Right hindlimb (tissue), 1 donor: ENCODE data around the gene KCNQ4.

Source experiments
- DNase-seq: peaks from one replicate; pipeline ENCODE4 v3.0.0-alpha.2; 2018

Gene KCNQ4

DNA sequence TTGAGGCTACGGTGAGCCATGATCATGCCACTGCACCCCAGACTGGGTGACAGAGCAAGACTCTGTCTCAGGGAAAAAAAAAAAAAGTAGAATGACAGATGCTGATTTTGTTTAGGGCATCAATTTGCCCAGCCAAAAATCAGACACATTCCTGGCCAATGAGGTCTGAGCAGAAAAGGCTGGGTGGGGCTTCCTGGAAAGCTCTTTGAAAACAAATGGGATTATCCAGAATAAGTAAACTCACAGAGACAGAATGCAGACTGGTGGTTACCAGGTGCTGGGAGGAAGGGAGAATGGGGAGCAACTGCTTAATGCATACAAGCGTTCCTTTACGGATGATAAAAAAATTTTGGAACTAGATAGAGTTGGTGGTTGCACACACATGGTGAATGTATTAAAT is 88.7 kb downstream of the KCNQ4 start:
- DNase-seq: no peak

GRCh38 chr1:40873863-40874472 is 90.4 kb downstream of the KCNQ4 start:
- no peak for DNase-seq

DNA sequence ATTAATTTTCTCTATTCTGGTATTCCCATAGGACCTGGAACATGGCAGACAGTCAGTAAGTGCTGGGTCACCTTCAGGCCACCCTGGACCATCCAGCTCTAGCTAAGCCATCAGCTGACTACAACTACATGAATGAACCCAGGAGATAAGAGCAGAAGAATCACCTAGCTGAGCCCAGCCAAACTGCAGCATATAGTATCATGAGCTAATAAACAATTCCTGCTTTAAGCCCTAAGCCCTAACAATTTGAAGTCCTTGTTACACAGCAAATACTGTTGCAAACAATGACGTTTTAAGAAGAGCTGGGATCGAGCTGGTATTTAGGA is 92.8 kb downstream of the KCNQ4 start:
- no peak for DNase-seq

- DNase-seq: no peak
Observed at GRCh38 chr1:40876891-40877290, 93.3 kb downstream of the KCNQ4 start.

DNA sequence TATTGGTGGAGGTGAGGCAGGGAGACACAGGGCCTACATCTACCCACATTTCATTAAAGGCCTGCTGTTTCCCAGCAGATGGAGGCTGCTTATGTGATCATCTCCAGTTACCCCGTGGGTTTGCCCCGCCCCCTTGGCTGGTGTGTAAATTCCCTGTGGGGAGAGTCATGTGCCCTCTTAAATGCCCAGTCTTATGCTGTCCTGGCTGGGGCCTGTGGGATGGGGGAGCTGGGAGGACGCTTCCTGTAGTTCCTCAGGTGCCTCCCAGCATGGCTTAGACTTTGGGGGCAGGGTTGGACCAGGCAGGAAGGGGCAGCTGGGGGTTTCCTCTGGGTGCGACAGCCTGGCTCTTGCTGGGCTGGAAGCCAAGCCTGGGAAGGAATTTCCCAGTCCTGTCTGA is 94.1 kb downstream of the KCNQ4 start:
- peak; percentile 63 for DNase-seq

DNA sequence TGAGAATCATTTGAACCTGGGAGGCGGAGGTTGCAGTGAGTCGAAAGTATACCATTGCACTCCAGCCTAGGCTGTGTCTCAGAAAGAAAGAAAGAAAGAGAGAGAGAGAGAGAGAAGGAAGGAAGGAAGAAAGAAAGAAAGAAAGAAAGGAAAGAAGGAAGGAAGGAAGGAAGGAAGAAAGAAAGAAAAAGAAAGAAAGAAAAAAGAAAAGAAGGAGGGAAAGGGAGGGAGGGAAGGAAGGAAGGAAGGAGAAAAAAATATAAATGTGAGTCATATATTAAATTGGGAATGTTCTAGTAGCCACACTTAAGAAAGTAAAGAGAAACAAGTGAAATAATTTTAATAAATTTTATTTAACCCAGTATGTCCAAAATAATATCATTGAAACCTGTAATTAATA is 95.3 kb downstream of the KCNQ4 start:
- no peak for DNase-seq

DNA sequence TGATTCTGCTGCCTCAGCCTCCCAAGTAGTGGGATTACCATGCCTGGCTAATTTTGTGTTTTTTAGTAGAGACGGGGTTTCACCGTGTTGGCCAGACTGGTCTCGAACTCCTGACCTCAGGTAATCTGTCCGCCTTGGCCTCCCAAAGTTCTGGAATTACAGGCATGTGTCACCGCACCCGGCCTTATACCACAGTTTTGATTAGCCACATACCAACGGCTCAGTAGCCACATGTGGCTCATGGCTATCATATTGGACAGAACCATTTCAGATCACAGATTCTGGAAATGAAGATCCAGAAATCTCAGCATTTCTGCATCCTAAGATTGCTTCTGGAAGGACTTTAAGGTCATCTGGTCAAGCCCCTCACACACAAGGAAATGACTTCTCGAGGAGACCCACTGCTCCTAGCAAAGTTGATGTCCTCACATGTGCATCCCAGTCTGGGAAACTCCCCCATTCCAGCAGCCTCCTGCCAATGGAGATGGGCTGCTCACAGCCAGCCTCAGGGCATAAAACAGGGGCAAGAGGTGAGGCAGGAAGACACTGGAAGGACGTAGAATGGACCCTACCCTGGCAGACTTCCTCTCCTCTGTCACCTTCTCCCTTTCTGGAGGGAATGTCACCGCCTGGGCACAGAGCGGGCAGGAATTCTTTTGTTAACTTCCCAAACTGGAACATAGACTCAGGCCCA is 96.0 kb downstream of the KCNQ4 start:
- no peak for DNase-seq

GRCh38 chr1:40880813-40881549 is 97.4 kb downstream of the KCNQ4 start:
- no peak for DNase-seq

DNA sequence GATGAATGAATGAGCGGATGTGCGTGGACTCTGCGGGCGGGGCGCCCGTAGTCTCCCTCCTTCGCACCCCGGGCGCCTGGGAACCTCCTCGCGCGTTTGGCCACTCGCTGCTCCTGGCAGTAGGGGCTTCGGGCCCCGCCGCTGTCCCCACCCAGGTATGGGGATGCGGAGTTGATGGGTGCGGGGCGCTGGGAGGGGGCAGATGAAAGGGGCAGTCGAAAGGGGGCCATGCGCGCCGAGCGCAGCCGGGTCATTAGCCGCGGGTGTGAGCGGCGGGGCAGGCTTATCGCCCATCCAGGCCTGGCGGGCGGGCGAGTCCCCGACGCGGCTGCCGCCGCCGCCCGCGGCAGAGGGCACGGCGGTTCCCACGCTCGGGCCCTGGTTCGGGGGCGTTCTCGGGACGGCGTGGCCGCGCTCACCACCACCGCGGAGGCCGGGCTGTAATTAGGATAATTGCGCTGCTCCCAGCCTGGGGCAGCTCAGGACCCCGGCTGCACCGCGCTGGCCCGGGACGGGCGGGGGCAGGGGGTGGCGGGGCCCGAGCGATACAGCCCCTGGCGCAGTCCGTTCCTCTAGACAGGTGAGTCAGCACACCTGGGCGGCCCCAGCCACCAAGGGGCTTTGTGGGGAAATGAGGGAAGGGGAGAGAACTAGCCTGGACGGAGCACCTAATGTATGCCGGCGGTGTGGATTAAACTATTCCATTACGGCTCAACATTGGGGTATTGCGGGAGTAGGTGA is 100.6 kb downstream of the KCNQ4 start:
- no peak for DNase-seq

- no peak for DNase-seq
Observed at GRCh38 chr1:40886318-40887011, 102.9 kb downstream of the KCNQ4 start.

DNA sequence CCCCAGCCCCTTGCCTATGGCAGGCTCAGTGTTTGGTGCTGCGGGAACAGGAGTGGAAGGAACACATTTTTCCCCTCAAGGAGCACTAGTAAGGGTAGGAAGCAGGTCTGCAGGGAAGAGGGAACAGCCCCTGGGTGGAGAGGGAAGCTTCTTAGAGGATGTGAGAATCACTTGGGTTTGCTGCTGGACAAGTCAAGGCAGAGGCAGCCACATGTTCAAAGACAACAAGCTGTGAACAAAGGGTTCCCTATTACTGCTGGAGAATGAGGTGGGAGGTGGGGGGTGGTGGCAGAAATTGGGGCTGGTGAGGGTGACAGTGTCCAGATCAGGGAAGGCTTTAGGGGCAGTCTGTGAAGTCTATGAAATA is 103.4 kb downstream of the KCNQ4 start:
- DNase-seq: no peak

DNA sequence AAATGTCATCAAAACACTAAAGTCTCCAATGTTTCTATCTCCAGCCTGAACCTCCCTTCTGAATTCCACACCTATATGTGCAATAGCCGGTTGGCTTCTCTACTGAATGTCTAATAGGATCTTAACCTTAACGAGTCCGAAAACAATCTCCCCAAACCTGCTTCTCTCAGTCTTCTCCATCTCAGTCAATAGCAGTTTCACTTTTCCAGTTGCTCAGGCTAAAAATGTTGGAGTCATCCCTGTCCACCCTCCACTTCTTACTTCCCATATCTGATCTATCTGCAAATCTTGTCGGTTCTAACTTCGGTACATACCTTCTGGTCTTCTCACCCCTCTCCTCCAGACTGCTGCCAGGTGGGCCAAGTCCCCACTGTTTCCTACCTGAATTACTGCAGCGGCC is 104.1 kb downstream of the KCNQ4 start:
- DNase-seq: no peak
